HG02981 (cell line): ENCODE data around the gene TNFRSF9.
"Not testable (repeated sequence)": the region's sequence is repeated elsewhere in the genome, so short reads cannot be mapped to it uniquely, and the experiment has no call there.

Experiments used
- ATAC-seq: cut with Tn5 transposase; IDR thresholded peaks from one replicate; pipeline ENCODE4 v1.9.1; 2021; ENCODE audit warnings: mild to moderate bottlenecking, moderate library complexity; ENCODE audit not compliant: unreplicated experiment

The TNFRSF9 gene

GRCh38 chr1:7961216-7962013 lies 20.8 kb upstream of the TNFRSF9 start, which contains the start of gene PARK7:
Gene PARK7, plus strand, starts transcription at chr1:7961711. Its CDS starts 1,075 bp downstream, at chr1:7962786.
- ATAC-seq = peak; percentile 95

DNA sequence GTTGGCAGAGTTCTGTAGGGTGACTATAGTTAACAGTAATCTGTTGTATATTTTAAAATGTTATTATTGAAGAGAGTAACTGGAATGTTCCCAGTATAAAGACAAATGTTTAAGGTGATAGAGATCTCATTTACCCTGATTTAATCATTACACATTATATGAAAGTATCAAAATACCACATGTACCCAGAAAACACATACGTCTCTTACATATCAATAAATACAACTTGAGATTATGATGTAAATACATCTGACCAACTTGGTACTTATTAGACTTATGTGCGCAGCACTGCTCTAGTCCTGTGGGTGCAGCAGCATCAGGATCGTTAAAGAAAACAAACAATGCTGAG lies 20.2 kb upstream of the TNFRSF9 start:
- no peak for ATAC-seq

DNA sequence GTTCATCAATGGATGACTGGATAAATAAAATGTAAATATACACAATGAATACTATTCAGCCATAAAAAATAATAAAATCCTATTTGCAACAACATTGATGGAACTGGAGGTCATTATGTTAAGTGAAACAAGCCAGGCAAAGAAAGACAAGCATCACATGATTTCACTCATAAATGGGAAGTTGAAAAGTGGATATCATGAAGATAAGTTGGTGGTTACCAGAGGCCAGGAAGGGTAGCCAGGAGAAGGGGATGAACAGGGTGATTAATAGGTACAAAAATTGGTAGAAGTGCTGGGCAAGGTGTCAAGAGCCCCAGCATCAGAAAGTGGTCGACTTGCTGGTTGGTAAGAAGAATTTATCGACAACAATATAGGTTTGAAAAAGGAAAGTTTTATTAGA lies 19.5 kb upstream of the TNFRSF9 start:
- no peak for ATAC-seq

GRCh38 chr1:7956218-7957032 lies 15.8 kb upstream of the TNFRSF9 start:
- no peak for ATAC-seq

- no peak for ATAC-seq
Measured at GRCh38 chr1:7954683-7955082, 14.0 kb upstream of the TNFRSF9 start.

DNA sequence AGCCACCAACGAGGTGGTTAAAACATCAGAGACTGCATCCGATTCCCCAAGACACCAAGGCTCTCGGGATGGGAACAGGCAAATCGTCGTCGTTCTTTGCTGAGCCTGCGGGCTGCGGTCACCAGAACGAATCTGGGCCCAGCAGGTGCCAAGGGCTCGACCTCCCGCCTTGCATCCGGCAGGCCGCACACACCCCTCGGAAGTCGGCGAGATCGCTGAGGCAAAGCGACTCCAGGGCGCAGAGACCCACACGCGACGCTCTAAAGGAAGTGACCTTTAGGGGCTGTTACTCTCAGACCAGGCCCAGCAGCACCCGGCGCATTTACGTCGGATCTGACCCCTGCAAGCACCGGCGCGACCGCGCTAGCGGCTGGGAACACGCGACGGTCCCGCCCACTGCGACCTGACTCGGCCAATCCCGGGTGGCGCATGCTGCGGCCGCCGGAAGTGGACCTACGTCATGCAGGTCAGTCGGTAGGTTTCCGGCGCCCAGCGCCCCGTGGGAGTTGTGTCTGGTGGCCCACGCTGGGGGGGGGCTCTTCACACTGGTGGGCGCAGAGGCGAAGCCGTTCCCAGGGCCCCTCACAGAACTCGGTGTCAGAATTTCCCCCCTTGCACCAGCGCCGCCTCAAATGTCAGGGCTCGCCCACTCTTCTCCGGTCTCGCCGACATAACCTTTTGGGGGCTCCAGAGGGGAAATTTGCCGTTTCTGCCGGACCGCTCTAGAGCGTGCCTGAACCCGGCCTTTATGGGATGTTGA lies 13.4 kb upstream of the TNFRSF9 start:
- peak; percentile 94 for ATAC-seq

- not testable (repeated sequence) for ATAC-seq
Measured at GRCh38 chr1:7952791-7953190, 12.2 kb upstream of the TNFRSF9 start.

GRCh38 chr1:7948960-7949359 lies 8.3 kb upstream of the TNFRSF9 start:
- ATAC-seq = no peak

DNA sequence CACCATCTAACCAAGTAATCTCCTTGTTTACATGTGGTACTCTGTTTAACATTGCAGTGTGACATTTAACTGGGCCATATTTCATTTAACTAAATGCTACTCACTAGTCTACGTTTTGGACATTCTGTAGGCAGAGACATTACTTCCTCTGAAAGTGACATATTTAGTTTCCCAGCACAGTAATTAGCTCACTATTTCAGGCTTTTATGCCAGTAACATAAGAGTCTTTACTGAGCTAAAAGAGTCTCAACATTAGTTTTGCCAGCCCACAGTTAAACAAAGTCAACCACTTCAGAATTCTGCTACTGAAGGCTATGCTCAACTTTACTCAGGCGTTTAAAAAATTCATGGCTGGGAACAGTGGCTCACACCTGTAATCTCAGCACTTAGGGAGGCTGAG lies 2.6 kb upstream of the TNFRSF9 start:
- no peak for ATAC-seq

DNA sequence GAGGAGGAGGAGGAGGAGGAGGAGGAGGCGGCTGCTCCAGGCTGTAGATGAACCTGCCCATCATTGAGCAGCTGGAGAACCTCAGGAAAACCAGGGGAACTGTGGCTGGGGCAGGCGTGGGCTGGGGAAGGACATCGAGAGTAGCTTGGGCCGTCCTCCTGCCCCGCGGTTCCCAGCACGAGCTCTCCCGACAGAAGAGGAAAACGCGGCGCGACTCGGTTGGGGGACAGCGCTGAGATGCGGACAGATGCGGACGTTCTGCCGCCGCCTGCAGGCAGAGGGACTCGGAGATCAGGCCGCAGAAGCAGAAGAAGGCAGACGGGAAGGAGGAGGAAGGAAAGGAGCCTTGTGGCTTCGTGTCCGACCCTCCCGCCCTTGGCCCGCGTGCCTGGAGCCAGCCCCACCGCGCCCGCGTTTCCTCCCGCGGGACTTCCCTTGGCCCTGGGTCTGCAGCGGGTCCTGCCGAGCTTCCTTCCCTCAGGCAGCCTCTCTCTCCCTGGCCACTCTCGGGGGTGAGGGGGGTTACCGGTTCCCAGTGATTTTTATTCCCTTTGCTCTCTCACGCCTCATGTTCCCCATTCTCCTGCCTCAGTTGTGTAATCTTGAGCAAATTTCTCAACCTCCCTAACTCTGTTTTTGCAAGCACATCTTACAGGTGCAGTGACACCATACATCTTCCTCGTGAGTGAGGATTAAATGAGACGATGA lies 1.7 kb upstream of the TNFRSF9 start:
- no peak for ATAC-seq

DNA sequence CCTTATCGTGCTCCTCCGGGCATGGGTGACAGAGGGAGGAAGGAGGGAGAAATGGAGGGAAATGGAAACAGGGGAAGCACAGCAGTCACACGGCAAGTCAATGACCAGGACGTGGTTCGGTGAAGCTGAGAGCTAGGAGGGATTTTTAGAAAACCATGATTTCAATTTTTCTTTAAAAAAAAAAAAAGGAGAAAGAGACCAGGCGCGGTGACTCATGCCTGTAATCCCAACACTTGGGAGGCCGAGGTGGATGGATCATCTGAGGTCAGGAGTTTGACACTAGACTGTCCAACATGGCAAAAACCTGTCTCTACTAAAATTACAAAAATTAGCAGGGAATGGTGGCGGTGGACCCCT lies 776 bp upstream of the TNFRSF9 start:
- no peak for ATAC-seq

GRCh38 chr1:7940034-7940433 lies 605 bp downstream of the TNFRSF9 start:
- ATAC-seq = no peak

DNA sequence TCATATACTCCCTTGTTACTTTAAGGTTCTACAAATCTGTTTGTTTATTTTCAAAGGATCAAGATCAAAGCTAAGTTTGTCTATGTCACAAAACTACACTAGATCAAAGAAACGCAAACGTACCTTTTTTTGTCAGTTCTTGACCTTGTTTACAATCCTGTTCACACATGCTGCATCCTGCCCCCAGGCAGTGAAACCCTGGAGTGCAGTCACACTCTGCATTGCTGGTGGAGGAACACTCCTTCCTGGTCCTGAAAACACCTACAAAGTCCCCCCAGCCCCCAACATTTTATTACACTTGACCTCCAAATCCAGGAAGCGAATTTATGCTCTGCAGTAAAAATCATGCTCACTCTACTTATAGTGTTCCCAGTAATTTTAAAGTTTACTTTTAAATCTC lies 2.6 kb downstream of the TNFRSF9 start:
- ATAC-seq = no peak

GRCh38 chr1:7932524-7933138 lies 8.0 kb downstream of the TNFRSF9 start:
- ATAC-seq = no peak

GRCh38 chr1:7931446-7931812 lies 9.2 kb downstream of the TNFRSF9 start:
- ATAC-seq = no peak

- no peak for ATAC-seq
Measured at GRCh38 chr1:7930645-7931445, 9.8 kb downstream of the TNFRSF9 start.

DNA sequence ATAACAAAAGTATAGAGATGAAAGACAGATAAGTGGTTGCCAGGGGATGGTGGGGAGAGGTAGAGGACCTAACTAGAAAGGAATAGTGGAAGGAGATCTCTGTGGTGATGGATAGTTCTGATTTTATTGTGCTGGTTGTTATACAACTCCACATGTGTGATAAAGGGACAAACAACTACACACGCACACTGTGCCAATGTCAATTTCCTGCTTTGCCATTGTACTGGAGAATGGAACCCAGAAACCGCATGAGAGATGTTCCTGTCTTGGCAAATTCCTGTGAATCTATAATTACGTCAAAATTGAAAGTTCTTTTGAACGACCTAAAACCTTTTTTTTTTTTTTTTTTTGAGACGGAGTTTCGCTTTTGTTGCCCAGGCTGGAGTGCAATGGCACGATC lies 11.0 kb downstream of the TNFRSF9 start:
- ATAC-seq = no peak

- ATAC-seq = no peak
Measured at GRCh38 chr1:7928247-7928646, 12.4 kb downstream of the TNFRSF9 start.

- not testable (repeated sequence) for ATAC-seq
Measured at GRCh38 chr1:7927061-7927460, 13.6 kb downstream of the TNFRSF9 start.

GRCh38 chr1:7922301-7922700 lies 18.3 kb downstream of the TNFRSF9 start:
- no peak for ATAC-seq
